WERI-Rb-1 (cell line): ENCODE results near the gene ZIC4.

Experiments
- DNase-seq: peaks from one replicate; pipeline ENCODE4 v3.0.0-alpha.2; 2020
- H3K27ac ChIP-seq: fragments of 250-450 bp; sonication (Bioruptor Pico); 2 replicates; pipeline ENCODE4 v1.5.1; 2020; ENCODE audit warnings: mild to moderate bottlenecking, moderate library complexity
- H3K27me3 ChIP-seq: fragments of 250-450 bp; sonication (Bioruptor Pico); 2 replicates; pipeline ENCODE4 v1.5.1; 2021; ENCODE audit warnings: mild to moderate bottlenecking, low read depth, moderate library complexity; ENCODE audit not compliant: insufficient read depth, severe bottlenecking
- H3K36me3 ChIP-seq: fragments of 250-450 bp; sonication (Bioruptor Pico); 2 replicates; pipeline ENCODE4 v1.5.1; 2020; ENCODE audit warnings: mild to moderate bottlenecking, moderate library complexity
- H3K4me3 ChIP-seq: 2 replicates; pipeline ENCODE4 v1.5.1; 2011; ENCODE audit warnings: low read depth, mild to moderate bottlenecking, control low read depth, low read length
- H3K9me3 ChIP-seq: fragments of 250-450 bp; sonication (Bioruptor Pico); 2 replicates; pipeline ENCODE4 v1.5.1; 2021; ENCODE audit warnings: mild to moderate bottlenecking, moderate library complexity; ENCODE audit not compliant: severe bottlenecking
- CTCF ChIP-seq: IDR thresholded peaks from 2 replicates; pipeline ENCODE4 v1.5.1; 2011; ENCODE audit warnings: low read depth, mild to moderate bottlenecking, control low read depth, inconsistent platforms, low read length

The ZIC4 gene

GRCh38 chr3:147423798-147424580 is 17.6 kb upstream of the ZIC4 start:
- H3K9me3 ChIP-seq: no peaks in the 10 kb centered on the region
- TF ChIP-seq CTCF: no peak
- H3K27me3 ChIP-seq: peaks cover 2% of the 10 kb centered on the region
- no peaks in the 10 kb centered on the region for H3K36me3 ChIP-seq
- H3K27ac ChIP-seq: no peak overlapping the region
- DNase-seq: no peak
- no peak overlapping the region for H3K4me3 ChIP-seq

- H3K9me3 ChIP-seq: no peaks in the 10 kb centered on the region
Observed at GRCh38 chr3:147423537-147423797, 17.1 kb upstream of the ZIC4 start.

GRCh38 chr3:147422601-147423536 is 16.5 kb upstream of the ZIC4 start:
- H3K27me3 ChIP-seq: peaks cover 2% of the 10 kb centered on the region
- H3K27ac ChIP-seq: no peak overlapping the region
- peak overlapping the region; percentile 47 for H3K4me3 ChIP-seq
- H3K36me3 ChIP-seq: no peaks in the 10 kb centered on the region
- peak; percentile 67 for DNase-seq
- TF ChIP-seq CTCF: no peak
- no peaks in the 10 kb centered on the region for H3K9me3 ChIP-seq

More at GRCh38 chr3:147423537-147423797, 17.1 kb upstream of the ZIC4 start:
- Histone ChIP-seq H3K36me3 (no peaks in the 10 kb centered on the region), H3K27ac (no peak overlapping the region), H3K27me3 (peaks cover 2% of the 10 kb centered on the region), H3K4me3 (peak overlapping the region; percentile 47)
- TF ChIP-seq CTCF: no peak
- no peak for DNase-seq

- H3K36me3 ChIP-seq: no peaks in the 10 kb centered on the region
- H3K27ac ChIP-seq: no peak overlapping the region
- peaks cover 2% of the 10 kb centered on the region for H3K27me3 ChIP-seq
- no peak for TF ChIP-seq CTCF
- H3K9me3 ChIP-seq: no peaks in the 10 kb centered on the region
- peak overlapping the region; percentile 47 for H3K4me3 ChIP-seq
- DNase-seq: peak; percentile 37
Observed at GRCh38 chr3:147422196-147422595, 15.9 kb upstream of the ZIC4 start.

- Histone ChIP-seq H3K9me3 (no peaks in the 10 kb centered on the region), H3K27ac (no peak overlapping the region), H3K27me3 (peaks cover 2% of the 10 kb centered on the region), H3K36me3 (no peaks in the 10 kb centered on the region), H3K4me3 (no peak overlapping the region)
- DNase-seq: no peak
- TF ChIP-seq CTCF: no peak
Observed at GRCh38 chr3:147421184-147421912, 15.0 kb upstream of the ZIC4 start.
